Spleen (tissue), 11 donors: ENCODE measurements around the gene RPL15. TPM values are rescaled to one million over a fixed set of nuclear protein-coding genes. Genes with fewer than 3 reads are reported as not detected.

Experiments used
- DNase-seq: peaks from one replicate; pipeline ENCODE4 v3.0.0-alpha.2; 2020
- H3K27ac ChIP-seq, 8 donors: fragments of 200-600 bp; sonication (generic) in 7 of 8; 1 replicate in 4 of 8; 2 replicates in 4 of 8; pipeline versions ENCODE4 v1.5.0 to v1.8.0; 2016 to 2021; ENCODE audit warnings: inconsistent platforms in 4 of 8, mild to moderate bottlenecking in 4 of 8, moderate library complexity in 1 of 8
- H3K27me3 ChIP-seq, 7 donors: fragments of 200-600 bp; sonication (generic) in 6 of 7; replicated peaks in 1 of 7; 1 replicate in 4 of 7; 2 replicates in 3 of 7; pipeline versions ENCODE4 v1.5.0 to v1.8.0; 2016 to 2021; ENCODE audit warnings: inconsistent platforms in 3 of 7, mild to moderate bottlenecking in 1 of 7
- H3K36me3 ChIP-seq, 6 donors: fragments of 200-600 bp; sonication (generic) in 5 of 6; 1 replicate in 4 of 6; 2 replicates in 2 of 6; pipeline versions ENCODE4 v1.5.0 to v1.8.0; 2016 to 2021; ENCODE audit warnings: inconsistent platforms in 2 of 6
- H3K4me1 ChIP-seq, 6 donors: fragments of 200-600 bp; sonication (generic) in 5 of 6; 1 replicate in 3 of 6; 2 replicates in 3 of 6; pipeline versions ENCODE4 v1.5.0 to v1.8.0; 2016 to 2021; ENCODE audit warnings: inconsistent platforms in 3 of 6
- H3K4me3 ChIP-seq, 8 donors: fragments of 200-600 bp; sonication (generic) in 7 of 8; 1 replicate in 4 of 8; 2 replicates in 4 of 8; pipeline versions ENCODE4 v1.5.0 to v1.8.0; 2016 to 2021; ENCODE audit warnings: inconsistent platforms in 4 of 8, mild to moderate bottlenecking in 4 of 8, moderate library complexity in 2 of 8
- H3K9me3 ChIP-seq, 8 donors: fragments of 200-600 bp; sonication (generic) in 7 of 8; 1 replicate in 4 of 8; 2 replicates in 4 of 8; pipeline versions ENCODE4 v1.5.0 to v1.8.0; 2016 to 2021; ENCODE audit warnings: inconsistent platforms in 4 of 8
- CTCF ChIP-seq, 11 experiments: fragments of 200-600 bp in 7 of 11; fragments of 450-650 bp in 4 of 11; sonication (generic) in 4 of 11; IDR thresholded peaks in 8 of 11; conservative IDR thresholded peaks in 3 of 11; 1 replicate in 7 of 11; 2 replicates in 4 of 11; pipeline versions ENCODE4 v1.4.0 to v1.8.0; 2016 to 2021; ENCODE audit warnings: antibody characterized with exemption in 11 of 11, inconsistent platforms in 4 of 11, mild to moderate bottlenecking in 1 of 11
- POLR2A ChIP-seq, 3 donors: fragments of 450-650 bp; IDR thresholded peaks; one replicate each; pipeline ENCODE4 v1.5.1; 2017; ENCODE audit warnings: antibody characterized with exemption in 3 of 3, mild to moderate bottlenecking in 1 of 3
- POLR2AphosphoS5 ChIP-seq, 3 donors: sonication (generic); formaldehyde crosslinking; IDR thresholded peaks; one replicate each; pipeline ENCODE4 v1.5.1; 2017; ENCODE audit warnings: antibody characterized with exemption in 3 of 3
- WGBS, 5 donors: extraction: QIAGEN DNeasy Blood & Tissue Kit in 3 of 5; methylation state at CpG; one replicate each; pipeline versions ENCODE4 v1.1.5 to v1.1.7; 2013 to 2018; 5-methylcytosine and 5-hydroxymethylcytosine counted together
- intact Hi-C: fragments of 100-400 bp; cut with DNase I; formaldehyde crosslinking; loops from one replicate; pipeline ENCODE4 v1.15.0; 2023; ENCODE audit warnings: low total_unique reads
- polyA plus RNA-seq, 3 donors: library from polyadenylated mRNA; stranded (reverse); fragments of 200-250 nt; gene quantifications; one replicate each; pipeline ENCODE4 v1.2.1, GENCODE V29; 2013
- total RNA-seq, 7 donors: library from RNA; depleted of rRNA in 3 of 7; stranded (reverse); fragments of >200 nt in 3 of 7; fragmentation: NEBNext Ultra II Directional in 4 of 7; extraction: Animal tissue kit (Norgen Biotek cat#: 25700) in 4 of 7; gene quantifications; one replicate each; pipeline versions ENCODE4 v1.1.0 to v1.2.1, GENCODE V29; 2016 to 2021
- donor health status: healthy with polysubstance abuse.
- donor health status: DM: no; HTN: no; CAD: no; lungs with moderate emphysema.
- donor health status: DM: no; HTN: no; CAD: no.
- donor health status: Bipolar disorder and iron deficiency.
- donor health status: healthy.
- donor health status: DM: no; HTN: no; CAD: no.
- donor health status: DM: yes; HTN: yes; CAD: no.

Gene RPL15
- total and polyA plus RNA-seq, 10 donors: 1,270 to 6,830 (median 1,691) TPM

DNA sequence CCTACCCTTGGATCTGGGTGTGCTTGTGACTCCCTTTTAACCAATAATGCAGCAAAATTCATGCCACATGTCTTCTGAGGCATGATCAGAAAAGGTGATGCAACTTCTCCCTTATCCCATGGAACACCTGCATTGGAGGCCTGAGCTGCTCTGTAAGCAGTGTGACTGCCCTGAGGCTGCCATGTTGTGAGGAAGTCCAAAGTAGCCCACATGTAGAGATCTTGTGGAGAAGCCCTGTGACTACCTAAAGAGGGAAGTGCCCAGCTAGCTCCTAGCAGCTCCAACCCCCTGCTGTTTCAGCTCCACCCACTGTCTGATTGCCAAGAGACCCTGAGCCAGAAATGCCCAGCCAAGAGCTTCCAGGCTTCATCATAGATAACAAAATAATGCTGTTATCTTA is 21.8 kb downstream of the RPL15 start:
- peaks cover 0 to 7% (median 2%) of the 10 kb centered on the region in 8 donors for H3K9me3 ChIP-seq
- intact Hi-C loops: no loop called here

DNA sequence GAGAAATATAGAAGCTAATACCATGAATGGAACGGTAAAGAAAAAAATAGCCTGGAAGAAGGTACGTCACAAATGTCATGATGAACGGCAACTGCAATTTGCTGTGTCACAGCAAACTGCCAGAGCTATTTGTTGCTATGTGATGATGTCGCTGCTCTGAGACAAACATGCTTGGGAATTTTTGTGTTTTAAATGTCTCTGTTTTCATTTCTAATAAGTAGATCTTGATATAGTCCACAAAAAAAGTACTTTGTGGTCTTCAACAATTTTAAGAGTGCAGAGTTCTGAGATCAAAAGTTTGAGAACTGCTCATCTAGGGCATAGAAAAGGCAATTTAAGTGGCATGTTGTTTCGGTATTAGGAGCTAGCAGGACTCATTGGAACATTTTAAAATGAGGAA is 23.8 kb downstream of the RPL15 start:
- TF ChIP-seq CTCF (IDR thresholded peaks at IDR 0.05 in 8 of 11, conservative IDR thresholded peaks at IDR 0.05 in 3 of 11) (no peak), POLR2AphosphoS5 (IDR thresholded peaks at IDR 0.05) (no peak), POLR2A (IDR thresholded peaks at IDR 0.05) (no peak)
- no peak for DNase-seq
- H3K36me3 ChIP-seq: no peaks in the 10 kb centered on the region
- peaks cover 0 to 12% (median 7%) of the 10 kb centered on the region in 6 donors for H3K4me1 ChIP-seq
- intact Hi-C loops: no loop called here
- 65 to 87% (median 82%) methylated on average over 5 of the region's 5 CpGs for WGBS, 5 donors
- no peaks in the 10 kb centered on the region for H3K27me3 ChIP-seq
- no peak overlapping the region for H3K27ac ChIP-seq
- H3K9me3 ChIP-seq: peaks cover 0 to 7% (median 2%) of the 10 kb centered on the region in 8 donors
- no peak overlapping the region for H3K4me3 ChIP-seq

More for the DNA sequence above, 21.8 kb downstream of the RPL15 start:
- Histone ChIP-seq H3K27me3 (no peaks in the 10 kb centered on the region), H3K27ac (no peak overlapping the region), H3K4me3 (no peak overlapping the region), H3K4me1 (no peaks in the 10 kb centered on the region), H3K36me3 (no peaks in the 10 kb centered on the region)
- no peak for DNase-seq
- TF ChIP-seq POLR2A (IDR thresholded peaks at IDR 0.05) (no peak), CTCF (IDR thresholded peaks at IDR 0.05 in 8 of 11, conservative IDR thresholded peaks at IDR 0.05 in 3 of 11) (no peak), POLR2AphosphoS5 (IDR thresholded peaks at IDR 0.05) (no peak)

DNA sequence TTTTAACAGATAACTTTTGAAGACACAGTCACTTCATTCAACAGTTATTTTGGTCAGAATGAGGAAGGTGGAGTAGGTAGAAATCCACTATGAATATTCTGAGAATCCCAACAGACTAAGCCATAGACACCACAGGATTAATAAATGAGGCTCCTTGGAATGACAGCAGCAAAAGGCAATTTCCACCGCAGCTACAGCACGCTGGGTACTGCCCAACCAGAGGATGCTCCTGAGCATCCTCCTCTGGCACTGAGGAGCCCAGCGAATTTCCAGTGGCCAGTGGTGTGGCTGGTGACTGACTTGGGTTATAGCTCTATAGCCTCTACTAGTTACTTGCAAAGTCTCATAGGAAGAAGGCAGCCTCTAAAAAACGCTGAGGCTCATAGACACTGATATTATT is 24.5 kb downstream of the RPL15 start:
- TF ChIP-seq CTCF (IDR thresholded peaks at IDR 0.05 in 8 of 11, conservative IDR thresholded peaks at IDR 0.05 in 3 of 11): no peak
- no peak for TF ChIP-seq POLR2AphosphoS5 (IDR thresholded peaks at IDR 0.05)
- no peak for TF ChIP-seq POLR2A (IDR thresholded peaks at IDR 0.05)
- Histone ChIP-seq H3K27me3 (no peaks in the 10 kb centered on the region), H3K4me1 (peaks cover 2 to 15% (median 9%) of the 10 kb centered on the region in 6 donors), H3K36me3 (no peaks in the 10 kb centered on the region), H3K4me3 (no peak overlapping the region), H3K27ac (no peak overlapping the region), H3K9me3 (peaks cover 0 to 7% (median 2%) of the 10 kb centered on the region in 8 donors)
- no peak for DNase-seq
- intact Hi-C loops: no loop called here
- WGBS, 5 donors: 87 to 95% (median 91%) methylated on average over 4 of the region's 4 CpGs

- no peak for DNase-seq
- H3K36me3 ChIP-seq: no peaks in the 10 kb centered on the region
- no peaks in the 10 kb centered on the region for H3K27me3 ChIP-seq
- no peak overlapping the region for H3K27ac ChIP-seq
- peaks cover 0 to 7% (median 2%) of the 10 kb centered on the region in 8 donors for H3K9me3 ChIP-seq
- intact Hi-C loops: no loop called here
- H3K4me3 ChIP-seq: no peak overlapping the region
- WGBS, 5 donors: 88 to 97% (median 91%) methylated on average over 11 of the region's 11 CpGs
- H3K4me1 ChIP-seq: peaks cover 3 to 26% (median 20%) of the 10 kb centered on the region in 6 donors
- TF ChIP-seq POLR2A (IDR thresholded peaks at IDR 0.05): no peak
- TF ChIP-seq CTCF (IDR thresholded peaks at IDR 0.05 in 8 of 11, conservative IDR thresholded peaks at IDR 0.05 in 3 of 11): no peak
- TF ChIP-seq POLR2AphosphoS5 (IDR thresholded peaks at IDR 0.05): no peak
Measured at GRCh38 chr3:23942546-23942945, 25.6 kb downstream of the RPL15 start.
